GM23248 (cell line): Measurements from ENCODE around the gene HMGXB4.

Experiments used
- EZH2 ChIP-seq: fragments of 200-600 bp; sonication (generic); IDR thresholded peaks from 2 replicates; pipeline ENCODE4 v1.6.1; 2018; ENCODE audit warnings: antibody characterized with exemption, mild to moderate bottlenecking; ENCODE audit not compliant: insufficient read depth, poor library complexity, severe bottlenecking
- EZH2phosphoT487 ChIP-seq: fragments of 200-600 bp; sonication (generic); IDR thresholded peaks from 2 replicates; pipeline ENCODE4 v1.6.1; 2018; ENCODE audit warnings: antibody characterized with exemption, moderate library complexity, mild to moderate bottlenecking, low read depth; ENCODE audit not compliant: insufficient read depth

GRCh38 chr22:35335936-35336781 lies 78.9 kb downstream of the HMGXB4 start:
- no peak for TF ChIP-seq EZH2
- no peak for TF ChIP-seq EZH2phosphoT487
